NCI-H2196 (cell line): Measurements from ENCODE around the gene TBC1D5.
"Not testable (repeated sequence)": the region's sequence is repeated elsewhere in the genome, so short reads cannot be mapped to it uniquely, and the experiment has no call there.

Experiments
- DNase-seq: peaks from one replicate; lab custom pipeline; 2025; ENCODE audit not compliant: unreplicated experiment; lab: John Stamatoyannopoulos, UW

Gene TBC1D5

GRCh38 chr3:17742102-17742879, at the start of gene TBC1D5:
TSS of gene TBC1D5 (minus strand) at chr3:17742631. CDS start at chr3:17508570, 234,061 bp downstream.
- DNase-seq = peak; percentile 94

GRCh38 chr3:17783426-17783825, 41.0 kb upstream of the TBC1D5 start:
- DNase-seq = no peak

- no peak for DNase-seq
These were observed 40.3 kb upstream of the TBC1D5 start for GRCh38 chr3:17782751-17783150.

GRCh38 chr3:17780369-17780768, 37.9 kb upstream of the TBC1D5 start:
- not testable (repeated sequence) for DNase-seq

- DNase-seq = not testable (repeated sequence)
These were observed 37.1 kb upstream of the TBC1D5 start for GRCh38 chr3:17779304-17780250.

GRCh38 chr3:17777326-17777725, 34.9 kb upstream of the TBC1D5 start:
- not testable (repeated sequence) for DNase-seq

GRCh38 chr3:17775073-17775472, 32.6 kb upstream of the TBC1D5 start:
- DNase-seq = no peak

- not testable (repeated sequence) for DNase-seq
These were observed 31.9 kb upstream of the TBC1D5 start for GRCh38 chr3:17774180-17774910.

- no peak for DNase-seq
These were observed 30.1 kb upstream of the TBC1D5 start for GRCh38 chr3:17772556-17772955.

- DNase-seq = no peak
These were observed 29.0 kb upstream of the TBC1D5 start for GRCh38 chr3:17771177-17772017.

GRCh38 chr3:17770682-17771081, 28.3 kb upstream of the TBC1D5 start:
- DNase-seq = no peak

GRCh38 chr3:17765819-17766472, 23.5 kb upstream of the TBC1D5 start:
- no peak for DNase-seq

GRCh38 chr3:17761563-17761962, 19.1 kb upstream of the TBC1D5 start:
- no peak for DNase-seq

GRCh38 chr3:17759901-17760300, 17.5 kb upstream of the TBC1D5 start:
- no peak for DNase-seq

- no peak for DNase-seq
These were observed 13.4 kb upstream of the TBC1D5 start for GRCh38 chr3:17755836-17756235.

GRCh38 chr3:17753632-17753992, 11.2 kb upstream of the TBC1D5 start:
- no peak for DNase-seq

- no peak for DNase-seq
These were observed 10.6 kb upstream of the TBC1D5 start for GRCh38 chr3:17752876-17753631.

- DNase-seq = no peak
These were observed 10.0 kb upstream of the TBC1D5 start for GRCh38 chr3:17752436-17752835.

- DNase-seq = no peak
These were observed 7.4 kb upstream of the TBC1D5 start for GRCh38 chr3:17749705-17750293.
